Measurements from ENCODE around the gene TMEM154. TPM values are rescaled to one million over a fixed set of nuclear protein-coding genes. Genes with fewer than 3 reads are reported as not detected.

Gene TMEM154
- total RNA-seq, 4 donors from 2014 or later = 0.38 to 1.3 (median 1.0) TPM

- TF ChIP-seq CTCF (IDR thresholded peaks at IDR 0.05; ENCODE audit: low read depth) = no peak
These were observed 39.5 kb upstream of the TMEM154 start for GRCh38 chr4:152719291-152719690.

GRCh38 chr4:152715076-152715475 lies 35.3 kb upstream of the TMEM154 start:
- TF ChIP-seq CTCF (IDR thresholded peaks at IDR 0.05; ENCODE audit: low read depth) = no peak

GRCh38 chr4:152713951-152714705 lies 34.3 kb upstream of the TMEM154 start:
- TF ChIP-seq CTCF (IDR thresholded peaks at IDR 0.05; ENCODE audit: low read depth) = no peak

GRCh38 chr4:152709675-152710438 lies 30.1 kb upstream of the TMEM154 start:
- TF ChIP-seq CTCF (IDR thresholded peaks at IDR 0.05; ENCODE audit: low read depth) = no peak

- no peak for TF ChIP-seq CTCF (IDR thresholded peaks at IDR 0.05; ENCODE audit: low read depth)
These were observed 29.0 kb upstream of the TMEM154 start for GRCh38 chr4:152708796-152709195.

- TF ChIP-seq CTCF (IDR thresholded peaks at IDR 0.05; ENCODE audit: low read depth) = no peak
These were observed 28.6 kb upstream of the TMEM154 start for GRCh38 chr4:152708361-152708760.

- no peak for TF ChIP-seq CTCF (IDR thresholded peaks at IDR 0.05; ENCODE audit: low read depth)
These were observed 27.8 kb upstream of the TMEM154 start for GRCh38 chr4:152707632-152708031.

Measured in subcutaneous adipose tissue (tissue), 4 donors.